ENCODE measurements around the gene CARHSP1. TPM values are rescaled to one million over a fixed set of nuclear protein-coding genes. Genes with fewer than 3 reads are reported as not detected.
"Not testable (repeated sequence)": the region's sequence is repeated elsewhere in the genome, so short reads cannot be mapped to it uniquely, and the experiment has no call there.

The CARHSP1 gene
- total RNA-seq, 1 donor from 2014 or later = 151 TPM

- no peak for DNase-seq (ENCODE audit: low spot score in 2 of 2)
- no peak overlapping the region for H3K4me3 ChIP-seq
- no peak for TF ChIP-seq CTCF (IDR thresholded peaks at IDR 0.05)
- intact Hi-C loops (cut with DNase I) = no loop called here
- peaks cover 0 to 14% of the 10 kb centered on the region in 2 donors for H3K4me1 ChIP-seq
- H3K27ac ChIP-seq = no peak overlapping the region
- no peaks in the 10 kb centered on the region for H3K9me3 ChIP-seq
- H3K36me3 ChIP-seq = no peaks in the 10 kb centered on the region
- H3K27me3 ChIP-seq = no peaks in the 10 kb centered on the region
Measured at GRCh38 chr16:8872967-8873865, 4.4 kb upstream of the CARHSP1 start.

- no peaks in the 10 kb centered on the region for H3K27me3 ChIP-seq
- intact Hi-C loops (cut with DNase I) = no loop called here
- H3K36me3 ChIP-seq = no peaks in the 10 kb centered on the region
- no peak overlapping the region for H3K4me3 ChIP-seq
- H3K4me1 ChIP-seq = peaks cover 2 to 14% of the 10 kb centered on the region in 2 donors
- H3K27ac ChIP-seq = no peak overlapping the region
- no peak for DNase-seq (ENCODE audit: low spot score in 2 of 2)
- no peaks in the 10 kb centered on the region for H3K9me3 ChIP-seq
- TF ChIP-seq CTCF (IDR thresholded peaks at IDR 0.05) = no peak
Measured at GRCh38 chr16:8872071-8872470, 3.3 kb upstream of the CARHSP1 start.

- H3K27ac ChIP-seq = peak overlapping the region in 1 of 2 donors; percentile 91
- not testable (repeated sequence) for H3K36me3 ChIP-seq; H3K27me3 ChIP-seq; H3K4me3 ChIP-seq; H3K9me3 ChIP-seq; DNase-seq (ENCODE audit: low spot score in 2 of 2)
- peaks cover 11 to 33% of the 10 kb centered on the region in 2 donors for H3K4me1 ChIP-seq
- intact Hi-C loops (cut with DNase I) = loop anchor here (1.0 to 5.0 kb wide), 4 partner anchors 73 to 248 kb away; partner anchors contain the start of genes ABAT, HAPSTR1, METTL22 and PMM2
Measured at GRCh38 chr16:8869988-8870241, 1.1 kb upstream of the CARHSP1 start.

GRCh38 chr16:8869212-8869987 is 594 bp upstream of the CARHSP1 start:
- no peak for TF ChIP-seq CTCF (IDR thresholded peaks at IDR 0.05)
- H3K36me3 ChIP-seq = no peaks in the 10 kb centered on the region
- H3K4me1 ChIP-seq = peaks cover 11 to 38% of the 10 kb centered on the region in 2 donors
- H3K27me3 ChIP-seq = no peaks in the 10 kb centered on the region
- H3K27ac ChIP-seq = peak overlapping the region; percentile 55 to 91
- H3K9me3 ChIP-seq = no peaks in the 10 kb centered on the region
- intact Hi-C loops (cut with DNase I) = loop anchor here (1.0 to 5.0 kb wide), 4 partner anchors 72 to 247 kb away; partner anchors contain the start of genes ABAT, HAPSTR1, METTL22 and PMM2
- DNase-seq (ENCODE audit: low spot score in 2 of 2) = no peak
- H3K4me3 ChIP-seq = peak overlapping the region; percentile 80 to 92

GRCh38 chr16:8867932-8868415 is 832 bp downstream of the CARHSP1 start:
- no peak for TF ChIP-seq CTCF (IDR thresholded peaks at IDR 0.05)
- intact Hi-C loops (cut with DNase I) = loop anchor here (2.0 to 5.0 kb wide), 3 partner anchors 193 to 246 kb away; partner anchors contain the start of genes ABAT, HAPSTR1 and METTL22
- peaks cover 11 to 50% of the 10 kb centered on the region in 2 donors for H3K4me1 ChIP-seq
- H3K4me3 ChIP-seq = peak overlapping the region; percentile 80 to 92
- H3K27ac ChIP-seq = peak overlapping the region; percentile 38 to 91
- no peaks in the 10 kb centered on the region for H3K27me3 ChIP-seq
- DNase-seq (ENCODE audit: low spot score in 2 of 2) = no peak
- no peaks in the 10 kb centered on the region for H3K36me3 ChIP-seq
- H3K9me3 ChIP-seq = no peaks in the 10 kb centered on the region

Measured in ascending aorta (tissue), 2 donors.